Measurements from ENCODE around the gene CFAP46.

GRCh38 chr10:132925614-132926013, 16.8 kb downstream of the CFAP46 start:
- TF ChIP-seq CTCF (IDR thresholded peaks at IDR 0.05), result no peak
- no peak for TF ChIP-seq EZH2 (IDR thresholded peaks at IDR 0.05; ENCODE audit: borderline replicate concordance, insufficient read depth, low read depth, low read length, poor library complexity, severe bottlenecking)
